Measurements from ENCODE around the gene TNIK. TPM values are rescaled to one million over a fixed set of nuclear protein-coding genes. Genes with fewer than 3 reads are reported as not detected.

Gene TNIK
- total RNA-seq, 1 donor from 2014 or later, result 56.6 TPM

- no peak for DNase-seq
Measured at GRCh38 chr3:171163101-171164066, 296.8 kb downstream of the TNIK start.

- no peak for DNase-seq
Measured at GRCh38 chr3:171160325-171160724, 299.9 kb downstream of the TNIK start.

- no peak for DNase-seq
Measured at GRCh38 chr3:171159822-171160157, 300.4 kb downstream of the TNIK start.

- DNase-seq, result no peak
Measured at GRCh38 chr3:171159024-171159821, 301.0 kb downstream of the TNIK start.

- DNase-seq, result no peak
Measured at GRCh38 chr3:171157980-171158379, 302.2 kb downstream of the TNIK start.

- peak; percentile 67 for DNase-seq
Measured at GRCh38 chr3:171157286-171157685, 302.9 kb downstream of the TNIK start.

- DNase-seq, result no peak
Measured at GRCh38 chr3:171156401-171157010, 303.7 kb downstream of the TNIK start.

- DNase-seq, result no peak
Measured at GRCh38 chr3:171155122-171155700, 305.0 kb downstream of the TNIK start.

- DNase-seq, result no peak
Measured at GRCh38 chr3:171150945-171151344, 309.3 kb downstream of the TNIK start.

GRCh38 chr3:171149526-171150116 is 310.6 kb downstream of the TNIK start:
- no peak for DNase-seq

- DNase-seq, result no peak
Measured at GRCh38 chr3:171145798-171146197, 314.4 kb downstream of the TNIK start.

- DNase-seq, result peak; percentile 32
Measured at GRCh38 chr3:171142985-171143384, 317.2 kb downstream of the TNIK start.

- DNase-seq, result no peak
Measured at GRCh38 chr3:171140246-171140645, 320.0 kb downstream of the TNIK start.

GRCh38 chr3:171138027-171138426 is 322.2 kb downstream of the TNIK start:
- no peak for DNase-seq

- DNase-seq, result no peak
Measured at GRCh38 chr3:171135549-171135948, 324.7 kb downstream of the TNIK start.

GRCh38 chr3:171133796-171134569 is 326.2 kb downstream of the TNIK start:
- DNase-seq, result no peak

GRCh38 chr3:171133337-171133736 is 326.9 kb downstream of the TNIK start:
- DNase-seq, result no peak

- DNase-seq, result no peak
Measured at GRCh38 chr3:171132873-171133272, 327.3 kb downstream of the TNIK start.

GRCh38 chr3:171129827-171130226 is 330.4 kb downstream of the TNIK start:
- DNase-seq, result no peak

- DNase-seq, result no peak
Measured at GRCh38 chr3:171127611-171128010, 332.6 kb downstream of the TNIK start.

All from tongue (tissue), 2 donors.